ENCODE results near the gene HARS1. TPM values are rescaled to one million over a fixed set of nuclear protein-coding genes. Genes with fewer than 3 reads are reported as not detected.
"Not testable (repeated sequence)": the region's sequence is repeated elsewhere in the genome, so short reads cannot be mapped to it uniquely, and the experiment has no call there.

The HARS1 gene
- total RNA-seq, 1 experiment from 2014 or later, result 76.4 TPM

DNA sequence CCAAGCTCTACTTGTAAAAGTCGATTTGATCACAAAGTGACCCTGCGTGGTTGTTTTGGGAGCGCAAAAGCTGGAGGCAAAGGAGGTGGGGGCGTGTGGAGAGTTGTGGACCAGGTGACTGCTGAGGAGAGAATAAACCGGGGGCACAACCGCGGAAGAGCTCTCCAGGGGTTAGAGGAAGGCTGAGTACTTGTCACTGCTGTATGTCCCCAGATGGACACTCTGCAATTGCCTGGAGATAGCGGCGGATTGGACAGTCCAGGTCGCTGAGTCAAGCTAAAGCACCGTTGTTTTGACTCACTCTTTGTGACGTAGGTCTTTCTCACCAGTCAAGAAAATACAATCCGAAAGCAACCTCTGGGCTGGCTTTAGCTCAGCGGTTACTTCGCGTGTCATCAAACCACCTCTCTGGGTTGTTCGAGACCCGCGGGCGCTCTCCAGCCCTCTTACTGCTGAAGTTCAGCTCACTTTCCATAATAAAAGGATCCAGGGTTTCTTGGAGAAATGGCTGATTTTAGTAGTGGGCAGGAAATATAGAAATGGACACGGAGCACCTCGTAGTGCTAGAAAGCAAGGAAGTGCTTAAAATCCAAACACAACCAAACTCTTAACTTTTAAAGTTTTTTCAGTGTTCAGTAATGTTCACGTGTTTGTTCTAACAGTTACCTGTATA lies 34.8 kb upstream of the HARS1 start:
- CTCF ChIA-PET, result interaction anchor here (0.8 kb wide), 1 partner anchor 34 kb away, joined by 5 read pairs; no protein-coding TSS in a partner anchor
- no peaks in the 10 kb centered on the region for H3K27me3 ChIP-seq (ENCODE audit: control insufficient read depth, insufficient read depth, low read length)
- no peaks in the 10 kb centered on the region for H3K36me3 ChIP-seq (ENCODE audit: control insufficient read depth, insufficient read depth, low read length)
- in situ Hi-C loops (cut with HindIII; ENCODE audit: low pct_unique_long_range_greater_than_20kb, low sequenced_read_pairs) (no loop called here), intact Hi-C loops (cut with micrococcal nuclease; ENCODE audit: unreplicated experiment) (no loop called here)
- ATAC-seq (peak; percentile 98), DNase-seq (ENCODE audit: low read depth, low spot score) (peak; percentile 99)
- H3K4me1 ChIP-seq (ENCODE audit: control insufficient read depth, insufficient read depth, low read length), result 0 out of 2 replicates have a peak, but pooled peaks cover 6% of the 10 kb centered on the region
- no TSS peak for BruUV-seq (replicated peaks)
- peak overlapping the region; percentile 57; the same call in 1 of the 2 replicates for H3K27ac ChIP-seq (ENCODE audit: low read length)
- POLR2A ChIA-PET, result no interaction called here
- TF ChIP-seq, protein P1, sequence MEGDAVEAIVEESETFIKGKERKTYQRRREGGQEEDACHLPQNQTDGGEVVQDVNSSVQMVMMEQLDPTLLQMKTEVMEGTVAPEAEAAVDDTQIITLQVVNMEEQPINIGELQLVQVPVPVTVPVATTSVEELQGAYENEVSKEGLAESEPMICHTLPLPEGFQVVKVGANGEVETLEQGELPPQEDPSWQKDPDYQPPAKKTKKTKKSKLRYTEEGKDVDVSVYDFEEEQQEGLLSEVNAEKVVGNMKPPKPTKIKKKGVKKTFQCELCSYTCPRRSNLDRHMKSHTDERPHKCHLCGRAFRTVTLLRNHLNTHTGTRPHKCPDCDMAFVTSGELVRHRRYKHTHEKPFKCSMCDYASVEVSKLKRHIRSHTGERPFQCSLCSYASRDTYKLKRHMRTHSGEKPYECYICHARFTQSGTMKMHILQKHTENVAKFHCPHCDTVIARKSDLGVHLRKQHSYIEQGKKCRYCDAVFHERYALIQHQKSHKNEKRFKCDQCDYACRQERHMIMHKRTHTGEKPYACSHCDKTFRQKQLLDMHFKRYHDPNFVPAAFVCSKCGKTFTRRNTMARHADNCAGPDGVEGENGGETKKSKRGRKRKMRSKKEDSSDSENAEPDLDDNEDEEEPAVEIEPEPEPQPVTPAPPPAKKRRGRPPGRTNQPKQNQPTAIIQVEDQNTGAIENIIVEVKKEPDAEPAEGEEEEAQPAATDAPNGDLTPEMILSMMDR (IDR thresholded peaks at IDR 0.05), result no peak
- TF ChIP-seq SIN3A (IDR thresholded peaks at IDR 0.05; ENCODE audit: borderline replicate concordance, insufficient read depth, low read depth, low read length) (no peak), TCF7L2 (IDR thresholded peaks at IDR 0.05; ENCODE audit: low read depth, low read length) (0 out of 2 replicates have a peak, but pooled peaks have one; percentile 21), POLR2AphosphoS5 (IDR thresholded peaks at IDR 0.05; ENCODE audit: low read depth, low read length) (peak; percentile 57; the same call in 1 of the 2 replicates)
- TF ChIP-seq, protein P2, sequence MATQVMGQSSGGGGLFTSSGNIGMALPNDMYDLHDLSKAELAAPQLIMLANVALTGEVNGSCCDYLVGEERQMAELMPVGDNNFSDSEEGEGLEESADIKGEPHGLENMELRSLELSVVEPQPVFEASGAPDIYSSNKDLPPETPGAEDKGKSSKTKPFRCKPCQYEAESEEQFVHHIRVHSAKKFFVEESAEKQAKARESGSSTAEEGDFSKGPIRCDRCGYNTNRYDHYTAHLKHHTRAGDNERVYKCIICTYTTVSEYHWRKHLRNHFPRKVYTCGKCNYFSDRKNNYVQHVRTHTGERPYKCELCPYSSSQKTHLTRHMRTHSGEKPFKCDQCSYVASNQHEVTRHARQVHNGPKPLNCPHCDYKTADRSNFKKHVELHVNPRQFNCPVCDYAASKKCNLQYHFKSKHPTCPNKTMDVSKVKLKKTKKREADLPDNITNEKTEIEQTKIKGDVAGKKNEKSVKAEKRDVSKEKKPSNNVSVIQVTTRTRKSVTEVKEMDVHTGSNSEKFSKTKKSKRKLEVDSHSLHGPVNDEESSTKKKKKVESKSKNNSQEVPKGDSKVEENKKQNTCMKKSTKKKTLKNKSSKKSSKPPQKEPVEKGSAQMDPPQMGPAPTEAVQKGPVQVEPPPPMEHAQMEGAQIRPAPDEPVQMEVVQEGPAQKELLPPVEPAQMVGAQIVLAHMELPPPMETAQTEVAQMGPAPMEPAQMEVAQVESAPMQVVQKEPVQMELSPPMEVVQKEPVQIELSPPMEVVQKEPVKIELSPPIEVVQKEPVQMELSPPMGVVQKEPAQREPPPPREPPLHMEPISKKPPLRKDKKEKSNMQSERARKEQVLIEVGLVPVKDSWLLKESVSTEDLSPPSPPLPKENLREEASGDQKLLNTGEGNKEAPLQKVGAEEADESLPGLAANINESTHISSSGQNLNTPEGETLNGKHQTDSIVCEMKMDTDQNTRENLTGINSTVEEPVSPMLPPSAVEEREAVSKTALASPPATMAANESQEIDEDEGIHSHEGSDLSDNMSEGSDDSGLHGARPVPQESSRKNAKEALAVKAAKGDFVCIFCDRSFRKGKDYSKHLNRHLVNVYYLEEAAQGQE (IDR thresholded peaks at IDR 0.05; ENCODE audit: insufficient read depth in 1 of 2, low read depth in 2 of 2, low read length in 1 of 2), result peak; percentile 81 to 88
- peak overlapping the region; percentile 53 to 60 for H3K4me3 ChIP-seq (ENCODE audit: low read depth in 2 of 2, low read length in 2 of 2)
- no peaks in the 10 kb centered on the region for H3K9me3 ChIP-seq (ENCODE audit: control insufficient read depth, insufficient read depth, low read depth, low read length)

DNA sequence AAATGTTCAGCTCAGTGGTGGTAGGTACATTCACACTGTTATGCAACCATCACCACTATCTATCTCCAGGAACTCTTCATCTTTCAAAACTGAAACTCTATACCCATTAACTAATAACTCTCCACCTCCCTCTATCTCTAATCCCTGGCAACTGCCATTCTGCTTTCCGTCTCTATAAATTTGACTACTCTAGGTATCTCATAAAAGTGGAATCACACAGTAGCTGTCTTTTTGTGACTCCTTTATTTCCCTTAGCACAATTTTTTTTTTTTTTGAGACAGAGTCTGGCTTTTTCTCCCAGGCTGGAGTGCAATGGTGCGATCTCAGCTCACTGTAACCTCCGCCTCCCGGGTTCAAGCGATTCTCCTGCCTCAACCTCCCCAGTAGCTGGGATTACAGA lies 30.2 kb upstream of the HARS1 start:
- BruUV-seq (replicated peaks); ATAC-seq; H3K9me3 ChIP-seq (ENCODE audit: control insufficient read depth, insufficient read depth, low read depth, low read length); DNase-seq (ENCODE audit: low read depth, low spot score); H3K36me3 ChIP-seq (ENCODE audit: control insufficient read depth, insufficient read depth, low read length); H3K27ac ChIP-seq (ENCODE audit: low read length); H3K4me3 ChIP-seq (ENCODE audit: low read depth in 2 of 2, low read length in 2 of 2); H3K27me3 ChIP-seq (ENCODE audit: control insufficient read depth, insufficient read depth, low read length); intact Hi-C loops (cut with micrococcal nuclease; ENCODE audit: unreplicated experiment); H3K4me1 ChIP-seq (ENCODE audit: control insufficient read depth, insufficient read depth, low read length); in situ Hi-C loops (cut with HindIII; ENCODE audit: low pct_unique_long_range_greater_than_20kb, low sequenced_read_pairs): not testable (repeated sequence)
- POLR2A ChIA-PET, result interaction anchor here (0.6 to 0.7 kb wide), 2 partner anchors 10 to 157 kb away, joined by 5 read pairs; partner anchors contain the start of gene APBB3
- CTCF ChIA-PET, result interaction anchor here (0.6 kb wide), 3 partner anchors 12 to 370 kb away, joined by 4 to 5 read pairs (median 4); no protein-coding TSS in a partner anchor

DNA sequence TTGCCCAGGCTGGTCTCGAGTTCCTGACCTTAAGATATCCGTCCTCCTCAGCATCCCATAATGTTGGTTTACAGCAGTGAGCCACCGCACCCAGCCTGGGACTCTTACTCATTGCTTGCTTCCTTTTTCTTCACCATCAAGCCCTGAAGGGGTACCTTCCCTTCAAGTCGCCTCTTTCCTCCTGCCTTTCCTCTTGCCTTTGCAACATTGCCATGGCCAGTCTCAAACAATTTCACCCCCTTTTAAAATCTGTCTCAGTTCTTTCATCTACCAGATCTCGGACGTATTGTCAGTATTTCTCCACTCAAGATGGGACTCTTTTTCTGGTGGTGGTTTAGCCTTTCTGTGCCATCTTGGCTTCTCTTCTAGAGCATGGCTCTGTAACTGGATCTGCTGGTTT lies 29.6 kb upstream of the HARS1 start:
- H3K27ac ChIP-seq (ENCODE audit: low read length); DNase-seq (ENCODE audit: low read depth, low spot score); H3K4me1 ChIP-seq (ENCODE audit: control insufficient read depth, insufficient read depth, low read length); ATAC-seq; H3K9me3 ChIP-seq (ENCODE audit: control insufficient read depth, insufficient read depth, low read depth, low read length); H3K36me3 ChIP-seq (ENCODE audit: control insufficient read depth, insufficient read depth, low read length); H3K27me3 ChIP-seq (ENCODE audit: control insufficient read depth, insufficient read depth, low read length); in situ Hi-C loops (cut with HindIII; ENCODE audit: low pct_unique_long_range_greater_than_20kb, low sequenced_read_pairs); BruUV-seq (replicated peaks); intact Hi-C loops (cut with micrococcal nuclease; ENCODE audit: unreplicated experiment): not testable (repeated sequence)
- ChIA-PET CTCF (interaction anchor here (0.7 kb wide), 1 partner anchor 120 kb away, joined by 5 read pairs; no protein-coding TSS in a partner anchor), POLR2A (interaction anchor here (0.7 to 1.5 kb wide), 2 partner anchors 10 to 149 kb away, joined by 5 to 10 read pairs; no protein-coding TSS in a partner anchor)
- H3K4me3 ChIP-seq (ENCODE audit: low read depth in 2 of 2, low read length in 2 of 2), result peak overlapping the region; percentile 55 to 72
